Prostate gland (tissue), 2 donors: ENCODE results near the gene ALDH7A1.

Experiments
- CTCF ChIP-seq, 4 experiments: fragments of 200-600 bp in 2 of 4; fragments of 450-650 bp in 2 of 4; sonication (generic) in 2 of 4; IDR thresholded peaks; 1 replicate in 3 of 4; 2 replicates in 1 of 4; pipeline ENCODE4 v1.5.1; 2016 to 2019; ENCODE audit warnings: antibody characterized with exemption in 4 of 4, mild to moderate bottlenecking in 2 of 4, moderate library complexity in 2 of 4
- POLR2A ChIP-seq: fragments of 450-650 bp; IDR thresholded peaks from one replicate; pipeline ENCODE4 v1.6.1; 2016; ENCODE audit warnings: antibody characterized with exemption, mild to moderate bottlenecking
- POLR2AphosphoS5 ChIP-seq: sonication (generic); formaldehyde crosslinking; IDR thresholded peaks from one replicate; pipeline ENCODE4 v1.6.1; 2017; ENCODE audit warnings: antibody characterized with exemption

GRCh38 chr5:126503602-126504104 lies 91.4 kb downstream of the ALDH7A1 start:
- TF ChIP-seq CTCF (IDR thresholded peaks at IDR 0.05) (no peak), POLR2AphosphoS5 (peak; percentile 73), POLR2A (no peak)
